NT2/D1 (cell line): ENCODE results near the gene IMPA2.

ENCODE experiments used
- YY1 ChIP-seq: IDR thresholded peaks from 2 replicates; pipeline ENCODE4 v1.6.1; 2011; ENCODE audit not compliant: insufficient read length, insufficient read depth
- ZNF274 ChIP-seq: IDR thresholded peaks from 2 replicates; pipeline ENCODE4 v1.6.1; 2011; ENCODE audit warnings: mild to moderate bottlenecking, low read depth, low read length

GRCh38 chr18:11999429-11999828 lies 18.1 kb downstream of the IMPA2 start:
- TF ChIP-seq ZNF274 = no peak
- no peak for TF ChIP-seq YY1
